GM23248 (cell line): ENCODE measurements around the gene DGKB. TPM values are rescaled to one million over a fixed set of nuclear protein-coding genes. Genes with fewer than 3 reads are reported as not detected.

Source experiments
- DNase-seq: peaks from one replicate; pipeline ENCODE4 v3.0.0-alpha.2; 2015
- H2AFZ ChIP-seq: fragments of 200-600 bp; sonication (generic); 2 replicates; pipeline ENCODE4 v1.6.1; 2016; ENCODE audit warnings: antibody characterized with exemption
- H3F3A ChIP-seq: fragments of 200-600 bp; sonication (generic); 2 replicates; pipeline ENCODE4 v1.6.1; 2016; ENCODE audit warnings: mild to moderate bottlenecking, antibody characterized with exemption, mixed run types; ENCODE audit not compliant: insufficient read depth
- H3K27ac ChIP-seq: fragments of 200-600 bp; sonication (generic); 2 replicates; pipeline ENCODE4 v1.5.1; 2016; ENCODE audit warnings: mild to moderate bottlenecking
- H3K27me3 ChIP-seq: fragments of 200-600 bp; sonication (generic); replicated peaks from 2 replicates; pipeline ENCODE4 v1.6.1; 2016; ENCODE audit warnings: mild to moderate bottlenecking; ENCODE audit not compliant: insufficient read depth
- H3K36me3 ChIP-seq: fragments of 200-600 bp; sonication (generic); 2 replicates; pipeline ENCODE4 v1.6.1; 2016; ENCODE audit warnings: low read depth, mild to moderate bottlenecking
- H3K4me1 ChIP-seq: fragments of 200-600 bp; sonication (generic); 2 replicates; pipeline ENCODE4 v1.6.1; 2016; ENCODE audit warnings: mild to moderate bottlenecking; ENCODE audit not compliant: insufficient read depth
- H3K4me2 ChIP-seq: fragments of 200-600 bp; sonication (generic); one replicate; pipeline ENCODE4 v1.6.1; 2016; ENCODE audit warnings: mild to moderate bottlenecking; ENCODE audit not compliant: unreplicated experiment
- H3K4me3 ChIP-seq: fragments of 200-600 bp; sonication (generic); 2 replicates; pipeline ENCODE4 v1.5.1; 2016; ENCODE audit warnings: mild to moderate bottlenecking
- H3K79me2 ChIP-seq: fragments of 200-600 bp; sonication (generic); 2 replicates; pipeline ENCODE4 v1.6.1; 2016; ENCODE audit warnings: mild to moderate bottlenecking; ENCODE audit not compliant: insufficient read depth
- H3K9ac ChIP-seq: fragments of 200-600 bp; sonication (generic); 2 replicates; pipeline ENCODE4 v1.6.1; 2016; ENCODE audit warnings: mild to moderate bottlenecking
- H3K9me2 ChIP-seq: fragments of 200-600 bp; sonication (generic); 2 replicates; pipeline ENCODE4 v1.6.1; 2016; ENCODE audit warnings: mixed run types, mild to moderate bottlenecking, moderate library complexity; ENCODE audit not compliant: insufficient read depth
- H3K9me3 ChIP-seq: fragments of 200-600 bp; sonication (generic); one replicate; pipeline ENCODE4 v1.6.1; 2017; ENCODE audit warnings: low read depth
- H4K20me1 ChIP-seq: fragments of 200-600 bp; sonication (generic); 2 replicates; pipeline ENCODE4 v1.6.0; 2016; ENCODE audit not compliant: insufficient read depth
- EZH2 ChIP-seq: fragments of 200-600 bp; sonication (generic); IDR thresholded peaks from 2 replicates; pipeline ENCODE4 v1.6.1; 2018; ENCODE audit warnings: antibody characterized with exemption, mild to moderate bottlenecking; ENCODE audit not compliant: insufficient read depth, poor library complexity, severe bottlenecking
- EZH2phosphoT487 ChIP-seq: fragments of 200-600 bp; sonication (generic); IDR thresholded peaks from 2 replicates; pipeline ENCODE4 v1.6.1; 2018; ENCODE audit warnings: antibody characterized with exemption, moderate library complexity, mild to moderate bottlenecking, low read depth; ENCODE audit not compliant: insufficient read depth
- WGBS, 2 experiments: methylation state at CpG; one replicate each; pipeline ENCODE4 v1.1.6; 2015 to 2017; ENCODE audit warnings: low lambda C conversion rate in 2 of 2, low coverage in 1 of 2; ENCODE audit errors: missing lambda C conversion rate in 2 of 2; 5-methylcytosine and 5-hydroxymethylcytosine counted together
- in situ Hi-C: fragments of 300-500 bp; cut with MboI; formaldehyde crosslinking; loops from 2 replicates; pipeline ENCODE4 v1.15.0; 2020
- polyA plus RNA-seq: library from polyadenylated mRNA; unstranded; fragments of >200 nt; fragmentation: Nextera tagmentation; extraction: Ambion mirVana; gene quantifications from 2 replicates; pipeline ENCODE4 v1.2.1, GENCODE V29; 2016
- total RNA-seq: library from RNA; depleted of rRNA; stranded (reverse); fragments of >200 nt; shearing (Covaris generic); gene quantifications from 2 replicates; pipeline ENCODE4 v1.2.3, GENCODE V29; 2014

The DGKB gene
- total and polyA plus RNA-seq, 2 experiments from 2014 or later: 0.65 to 1.7 TPM

DNA sequence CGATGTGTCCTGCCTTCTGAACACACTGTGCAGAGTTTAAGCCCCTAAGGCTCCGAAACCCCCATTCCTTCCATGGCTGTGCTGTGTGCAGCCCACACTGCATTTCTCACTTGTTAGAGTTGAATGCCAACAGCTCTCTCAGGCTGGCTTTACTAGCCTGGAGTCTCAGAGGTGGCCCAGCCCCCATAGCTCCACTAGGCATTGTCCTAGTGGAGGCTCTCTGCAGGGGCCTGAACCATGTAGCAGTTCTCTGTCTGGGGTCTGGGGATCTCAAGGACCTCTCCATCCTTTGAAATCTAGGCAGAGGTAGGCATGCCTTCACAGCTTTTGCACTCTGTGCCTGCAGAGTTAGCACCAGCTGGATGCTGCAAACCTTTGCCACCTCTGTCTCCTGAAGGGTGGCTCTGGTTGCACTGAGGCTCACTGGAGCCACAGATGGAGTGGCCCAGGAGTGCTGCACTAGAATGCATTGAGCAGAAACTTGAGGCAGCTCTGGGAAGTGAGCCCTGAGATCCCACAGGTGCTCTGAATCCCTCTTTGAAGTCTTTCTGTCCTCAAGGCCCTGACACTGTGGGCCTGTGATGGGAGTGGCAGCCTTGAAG, 301.7 kb downstream of the DGKB start:
- no peak overlapping the region for H2AFZ ChIP-seq
- H3K4me1 ChIP-seq: peaks cover 38% of the 10 kb centered on the region
- H4K20me1 ChIP-seq: no peaks in the 10 kb centered on the region
- in situ Hi-C loops: no loop called here
- no peak overlapping the region for H3K4me2 ChIP-seq
- H3K36me3 ChIP-seq: no peaks in the 10 kb centered on the region
- no peak overlapping the region for H3K9ac ChIP-seq
- H3F3A ChIP-seq: peaks cover 3% of the 10 kb centered on the region; the same call in 1 of the 2 replicates
- WGBS, 2 experiments: 36 to 55% methylated on average over 2 of the region's 2 CpGs
- H3K27ac ChIP-seq: no peak overlapping the region
- H3K79me2 ChIP-seq: no peaks in the 10 kb centered on the region
- TF ChIP-seq EZH2: no peak
- TF ChIP-seq EZH2phosphoT487: no peak
- H3K9me2 ChIP-seq: no peaks in the 10 kb centered on the region
- H3K27me3 ChIP-seq: no peaks in the 10 kb centered on the region
- DNase-seq: no peak
- H3K9me3 ChIP-seq: no peaks in the 10 kb centered on the region
- no peak overlapping the region for H3K4me3 ChIP-seq

GRCh38 chr7:14598978-14599377, 303.6 kb downstream of the DGKB start:
- no peak overlapping the region for H3K4me3 ChIP-seq
- no peak overlapping the region for H3K4me2 ChIP-seq
- in situ Hi-C loops: no loop called here

GRCh38 chr7:14596421-14596820, 306.1 kb downstream of the DGKB start:
- H4K20me1 ChIP-seq: no peaks in the 10 kb centered on the region
- peak; percentile 63 for DNase-seq
- in situ Hi-C loops: no loop called here
- H3K4me1 ChIP-seq: peaks cover 15% of the 10 kb centered on the region
- peak overlapping the region; percentile 8; the same call in 1 of the 2 replicates for H3K27ac ChIP-seq
- H3K79me2 ChIP-seq: no peaks in the 10 kb centered on the region
- H3K4me2 ChIP-seq: peak overlapping the region; percentile 19
- H3F3A ChIP-seq: no peaks in the 10 kb centered on the region
- no peaks in the 10 kb centered on the region for H3K27me3 ChIP-seq
- no peaks in the 10 kb centered on the region; the same call in 1 of the 2 replicates for H3K9me2 ChIP-seq
- H2AFZ ChIP-seq: no peak overlapping the region; the same call in 1 of the 2 replicates
- no peak overlapping the region for H3K4me3 ChIP-seq
- H3K9ac ChIP-seq: no peak overlapping the region
- H3K9me3 ChIP-seq: no peaks in the 10 kb centered on the region
- TF ChIP-seq EZH2phosphoT487 (no peak), EZH2 (no peak)
- no peaks in the 10 kb centered on the region for H3K36me3 ChIP-seq

More at GRCh38 chr7:14598978-14599377, 303.6 kb downstream of the DGKB start:
- Histone ChIP-seq H3K9me2 (no peaks in the 10 kb centered on the region), H3K79me2 (no peaks in the 10 kb centered on the region), H4K20me1 (no peaks in the 10 kb centered on the region), H3K27ac (no peak overlapping the region), H2AFZ (no peak overlapping the region), H3K9me3 (no peaks in the 10 kb centered on the region), H3K9ac (no peak overlapping the region), H3F3A (peaks cover 3% of the 10 kb centered on the region; the same call in 1 of the 2 replicates), H3K4me1 (peaks cover 24% of the 10 kb centered on the region), H3K36me3 (no peaks in the 10 kb centered on the region), H3K27me3 (no peaks in the 10 kb centered on the region)
- TF ChIP-seq EZH2 (no peak), EZH2phosphoT487 (no peak)
- 25 to 31% methylated on average over 3 of the region's 3 CpGs for WGBS, 2 experiments
- DNase-seq: peak; percentile 36

GRCh38 chr7:14590206-14590605, 312.3 kb downstream of the DGKB start:
- DNase-seq: peak; percentile 33
- H4K20me1 ChIP-seq: no peaks in the 10 kb centered on the region
- H3F3A ChIP-seq: no peaks in the 10 kb centered on the region
- no peak overlapping the region for H3K9ac ChIP-seq
- H3K36me3 ChIP-seq: no peaks in the 10 kb centered on the region
- H3K9me3 ChIP-seq: no peaks in the 10 kb centered on the region
- H3K27ac ChIP-seq: no peak overlapping the region
- H3K79me2 ChIP-seq: no peaks in the 10 kb centered on the region
- no peaks in the 10 kb centered on the region for H3K27me3 ChIP-seq
- no peak for TF ChIP-seq EZH2
- TF ChIP-seq EZH2phosphoT487: no peak
- H3K4me3 ChIP-seq: no peak overlapping the region
- in situ Hi-C loops: no loop called here
- no peak overlapping the region for H3K4me2 ChIP-seq
- no peak overlapping the region for H2AFZ ChIP-seq
- H3K4me1 ChIP-seq: no peaks in the 10 kb centered on the region
- no peaks in the 10 kb centered on the region; the same call in 1 of the 2 replicates for H3K9me2 ChIP-seq
- WGBS, 2 experiments: 35 to 41% methylated on average over 3 of the region's 3 CpGs
